GM18508 (cell line): ENCODE results near the gene SASH1.
A peak's percentile ranks its signal among the peaks of the same experiment; 100 is the strongest.
"Not testable (repeated sequence)": the region's sequence is repeated elsewhere in the genome, so short reads cannot be mapped to it uniquely, and the experiment has no call there.

Experiments used
- ATAC-seq: cut with Tn5 transposase; IDR thresholded peaks from one replicate; pipeline ENCODE4 v1.9.1; 2021; ENCODE audit warnings: moderate number of reproducible peaks; ENCODE audit not compliant: insufficient read depth, unreplicated experiment

SASH1 gene

GRCh38 chr6:148565930-148566663, 223.5 kb downstream of the SASH1 start:
- no peak for ATAC-seq

- no peak for ATAC-seq
Observed at GRCh38 chr6:148566664-148567350, 224.2 kb downstream of the SASH1 start.

GRCh38 chr6:148570456-148570855, 227.8 kb downstream of the SASH1 start:
- no peak for ATAC-seq

GRCh38 chr6:148572676-148573335, 230.2 kb downstream of the SASH1 start:
- ATAC-seq = no peak

- no peak for ATAC-seq
Observed at GRCh38 chr6:148573922-148574321, 231.3 kb downstream of the SASH1 start.

GRCh38 chr6:148577687-148578488, 235.2 kb downstream of the SASH1 start:
- peak; percentile 76 for ATAC-seq

- no peak for ATAC-seq
Observed at GRCh38 chr6:148578489-148578814, 235.8 kb downstream of the SASH1 start.

- ATAC-seq = no peak
Observed at GRCh38 chr6:148578837-148579565, 236.4 kb downstream of the SASH1 start.

GRCh38 chr6:148580442-148580841, 237.8 kb downstream of the SASH1 start:
- no peak for ATAC-seq

GRCh38 chr6:148583631-148584030, 241.0 kb downstream of the SASH1 start:
- no peak for ATAC-seq

GRCh38 chr6:148585641-148586040, 243.0 kb downstream of the SASH1 start:
- not testable (repeated sequence) for ATAC-seq

GRCh38 chr6:148590883-148591282, 248.2 kb downstream of the SASH1 start:
- no peak for ATAC-seq

- no peak for ATAC-seq
Observed at GRCh38 chr6:148591656-148592055, 249.0 kb downstream of the SASH1 start.

- no peak for ATAC-seq
Observed at GRCh38 chr6:148593130-148593812, 250.6 kb downstream of the SASH1 start.

- ATAC-seq = no peak
Observed at GRCh38 chr6:148593813-148594170, 251.2 kb downstream of the SASH1 start.

GRCh38 chr6:148595550-148595949, 252.9 kb downstream of the SASH1 start:
- ATAC-seq = no peak

- ATAC-seq = no peak
Observed at GRCh38 chr6:148596891-148597455, 254.3 kb downstream of the SASH1 start.

GRCh38 chr6:148598724-148599123, 256.1 kb downstream of the SASH1 start:
- no peak for ATAC-seq

- ATAC-seq = no peak
Observed at GRCh38 chr6:148599967-148600426, 257.4 kb downstream of the SASH1 start.
